Urinary bladder (tissue), 4 donors: ENCODE measurements around the gene SRSF1. TPM values are rescaled to one million over a fixed set of nuclear protein-coding genes. Genes with fewer than 3 reads are reported as not detected.

Experiments
- DNase-seq: peaks from one replicate; pipeline ENCODE4 v3.0.0-alpha.2; 2015; ENCODE audit errors: extremely low spot score
- H3K27ac ChIP-seq: one replicate; pipeline ENCODE4 v1.5.1; 2013; ENCODE audit warnings: low read depth, mild to moderate bottlenecking, moderate library complexity
- H3K36me3 ChIP-seq: one replicate; pipeline ENCODE4 v1.6.1; 2013; ENCODE audit warnings: mild to moderate bottlenecking, moderate library complexity; ENCODE audit not compliant: insufficient read depth
- H3K4me1 ChIP-seq: one replicate; pipeline ENCODE4 v1.6.1; 2013; ENCODE audit warnings: mild to moderate bottlenecking, moderate library complexity; ENCODE audit not compliant: insufficient read depth
- H3K4me3 ChIP-seq: one replicate; pipeline ENCODE4 v1.5.1; 2013; ENCODE audit warnings: low read depth, low read length
- WGBS: extraction: QIAGEN DNeasy Blood & Tissue Kit; methylation state at CpG from one replicate; pipeline ENCODE4 v1.1.7; 2013; 5-methylcytosine and 5-hydroxymethylcytosine counted together
- polyA plus RNA-seq: library from polyadenylated mRNA; stranded (reverse); fragments of 200-250 nt; gene quantifications from one replicate; pipeline ENCODE4 v1.2.3, GENCODE V29; 2013
- total RNA-seq: library from RNA; depleted of rRNA; stranded (reverse); fragments of >200 nt; gene quantifications from one replicate; pipeline ENCODE4 v1.2.3, GENCODE V29; 2014
- donor health status: healthy with polysubstance abuse.
- donor health status: healthy.

The SRSF1 gene
- total and polyA plus RNA-seq, 2 donors, result 122 to 317 TPM

- no peaks in the 10 kb centered on the region for H3K4me1 ChIP-seq
- peaks cover 6% of the 10 kb centered on the region for H3K36me3 ChIP-seq
- no peak for DNase-seq
- peak overlapping the region; percentile 65 for H3K4me3 ChIP-seq
- peak overlapping the region; percentile 97 for H3K27ac ChIP-seq
- 3% methylated on average over 36 of the region's 36 CpGs for WGBS
Observed at GRCh38 chr17:58005728-58006559, 1.1 kb downstream of the SRSF1 start.

DNA sequence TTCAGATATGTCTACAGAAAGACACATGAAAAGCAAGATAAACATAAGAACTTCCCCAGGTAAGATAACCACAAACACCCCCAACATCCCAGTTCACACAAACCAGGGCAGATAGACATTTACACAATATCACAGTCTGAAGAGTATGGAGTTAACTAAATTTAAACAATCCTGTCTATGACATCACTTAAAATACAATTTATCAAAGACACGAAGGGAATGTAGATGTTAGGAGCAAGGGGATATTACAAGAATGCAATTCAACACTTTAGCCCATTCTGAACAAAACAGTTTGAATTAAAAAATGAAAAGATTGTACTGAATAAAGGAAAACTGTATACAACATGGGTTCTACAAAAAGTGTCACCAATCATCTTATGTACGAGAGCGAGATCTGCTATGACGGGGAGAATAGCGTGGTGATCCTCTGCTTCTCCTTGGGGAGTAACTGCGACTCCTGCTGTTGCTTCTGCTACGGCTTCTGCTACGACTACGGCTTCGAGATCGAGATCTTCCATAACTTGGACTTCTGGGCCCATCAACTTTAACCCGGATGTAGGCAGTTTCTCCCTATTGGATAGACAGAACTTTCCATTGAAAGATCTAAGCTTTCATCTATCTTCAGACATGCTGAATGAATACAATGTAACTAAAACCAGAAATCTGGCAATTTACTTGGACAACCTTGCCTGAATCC is 1.9 kb downstream of the SRSF1 start:
- WGBS, result 37% methylated on average over 12 of the region's 12 CpGs
- H3K36me3 ChIP-seq, result peaks cover 6% of the 10 kb centered on the region
- no peak overlapping the region for H3K4me3 ChIP-seq
- H3K4me1 ChIP-seq, result no peaks in the 10 kb centered on the region
- no peak for DNase-seq
- no peak overlapping the region for H3K27ac ChIP-seq

DNA sequence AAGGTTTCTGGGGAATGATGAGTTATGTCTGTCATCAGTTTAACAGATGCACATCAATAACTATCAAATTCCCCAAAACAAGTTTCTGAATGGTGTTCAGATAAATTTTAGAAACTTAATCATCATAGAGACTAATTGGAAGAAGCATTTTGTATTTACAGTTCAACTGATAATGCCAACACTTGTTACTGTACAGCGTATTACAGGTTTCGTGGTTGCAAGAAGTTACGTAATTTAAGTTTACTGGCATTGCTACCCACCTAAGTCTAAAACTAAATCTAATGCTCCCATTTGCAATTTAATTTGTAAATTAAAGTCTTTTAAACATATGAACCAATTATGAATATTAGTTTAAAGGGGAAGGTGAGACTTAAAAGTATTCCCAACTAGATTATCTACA is 3.0 kb downstream of the SRSF1 start:
- no peak for DNase-seq
- Histone ChIP-seq H3K4me3 (no peak overlapping the region), H3K36me3 (peaks cover 6% of the 10 kb centered on the region), H3K27ac (no peak overlapping the region), H3K4me1 (no peaks in the 10 kb centered on the region)
- 85% methylated on average over 3 of the region's 3 CpGs for WGBS

- Histone ChIP-seq H3K4me1 (no peaks in the 10 kb centered on the region), H3K27ac (no peak overlapping the region), H3K36me3 (peaks cover 6% of the 10 kb centered on the region), H3K4me3 (no peak overlapping the region)
- no peak for DNase-seq
- WGBS, result 87% methylated on average over 2 of the region's 2 CpGs
Observed at GRCh38 chr17:58002973-58003372, 4.1 kb downstream of the SRSF1 start.

- Histone ChIP-seq H3K4me3 (no peak overlapping the region), H3K27ac (no peak overlapping the region), H3K4me1 (no peaks in the 10 kb centered on the region), H3K36me3 (peaks cover 6% of the 10 kb centered on the region)
- DNase-seq, result no peak
- 69% methylated on average over 4 of the region's 4 CpGs for WGBS
Observed at GRCh38 chr17:58002154-58002948, 4.7 kb downstream of the SRSF1 start.

DNA sequence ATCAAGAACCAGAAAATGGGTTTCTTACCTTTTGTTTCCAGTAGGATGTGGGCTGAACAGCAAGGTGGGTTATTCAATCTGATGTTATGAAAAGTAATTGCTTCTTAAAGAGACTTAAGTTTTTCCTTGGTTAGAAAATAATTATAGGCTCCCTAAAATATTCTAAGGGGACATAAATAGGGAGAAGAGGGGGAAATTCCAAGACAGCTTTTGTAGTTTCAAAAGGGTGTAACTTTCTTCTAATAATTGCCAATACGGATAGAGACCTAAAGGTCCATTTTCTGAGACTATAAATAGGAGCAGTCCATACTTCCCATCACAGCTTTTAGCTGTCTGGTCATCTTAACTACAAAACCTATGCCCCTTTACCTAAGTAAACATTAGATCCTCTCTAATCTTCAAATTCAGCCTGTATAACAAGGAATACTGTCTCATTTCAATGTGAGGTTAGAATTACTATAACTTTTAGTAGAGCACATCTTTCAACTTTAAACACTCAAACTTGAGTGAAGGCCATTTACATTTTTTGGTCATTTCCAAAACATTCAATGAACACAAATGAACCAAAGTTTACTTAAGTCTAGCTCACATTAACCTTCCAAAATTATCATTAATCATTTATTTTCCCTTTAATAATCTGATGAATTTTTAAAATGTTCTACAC is 5.5 kb downstream of the SRSF1 start:
- peaks cover 6% of the 10 kb centered on the region for H3K36me3 ChIP-seq
- WGBS, result 28% methylated on average over 1 of the region's 1 CpG
- no peak for DNase-seq
- H3K4me3 ChIP-seq, result no peak overlapping the region
- no peak overlapping the region for H3K27ac ChIP-seq
- no peaks in the 10 kb centered on the region for H3K4me1 ChIP-seq

DNA sequence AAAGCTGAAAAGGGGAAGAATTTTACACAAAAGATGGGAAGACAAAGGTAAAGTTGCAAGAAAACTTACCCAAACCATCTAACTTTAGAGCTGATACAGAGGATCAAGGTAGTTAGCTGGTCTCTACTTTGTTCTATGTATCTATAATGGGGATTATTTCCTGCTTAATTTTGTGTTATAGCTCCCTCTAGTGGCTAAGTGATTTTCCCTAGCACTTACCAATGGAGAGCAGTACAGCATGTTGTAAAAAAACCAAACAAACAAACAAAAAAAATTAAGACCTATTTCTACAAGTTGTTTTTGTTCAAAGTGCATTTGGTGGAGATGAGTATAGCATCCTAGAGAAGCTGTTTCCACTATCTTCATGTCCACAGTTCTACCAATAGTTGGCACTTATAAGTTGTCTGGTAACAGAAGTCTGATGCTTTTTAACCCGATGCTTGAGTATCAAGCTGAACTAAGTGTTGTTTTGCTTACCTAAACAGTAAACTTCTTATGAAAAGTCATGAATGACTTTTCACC is 7.5 kb downstream of the SRSF1 start:
- peak; percentile 76 for DNase-seq
- Histone ChIP-seq H3K4me1 (no peaks in the 10 kb centered on the region), H3K27ac (no peak overlapping the region), H3K4me3 (no peak overlapping the region), H3K36me3 (peaks cover 6% of the 10 kb centered on the region)
- WGBS, result 47% methylated on average over 1 of the region's 1 CpG

DNA sequence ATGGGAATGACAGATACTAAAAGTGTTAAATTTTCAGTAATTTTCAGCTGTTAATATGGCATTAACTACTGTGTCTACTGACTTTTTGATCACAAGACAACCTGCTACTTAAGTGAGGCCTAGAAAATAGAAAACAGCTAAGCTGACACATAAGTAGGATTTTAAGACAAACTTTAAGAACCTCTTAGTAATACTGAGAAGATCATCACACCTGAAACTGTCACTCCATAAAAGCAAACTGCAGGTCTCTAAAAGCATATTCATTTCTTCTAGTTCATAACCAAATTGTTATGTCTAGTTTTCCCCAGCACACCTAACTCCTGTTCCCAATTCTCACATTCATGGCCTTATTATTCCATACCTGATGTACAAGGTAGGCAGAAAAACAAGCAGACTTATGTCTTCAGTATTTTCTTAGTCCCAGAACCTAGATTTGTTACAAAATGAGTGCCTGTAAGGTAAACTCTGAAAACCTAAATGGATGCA is 8.0 kb downstream of the SRSF1 start:
- Histone ChIP-seq H3K4me3 (no peak overlapping the region), H3K27ac (no peak overlapping the region), H3K4me1 (peaks cover 2% of the 10 kb centered on the region), H3K36me3 (peaks cover 5% of the 10 kb centered on the region)
- no peak for DNase-seq

DNA sequence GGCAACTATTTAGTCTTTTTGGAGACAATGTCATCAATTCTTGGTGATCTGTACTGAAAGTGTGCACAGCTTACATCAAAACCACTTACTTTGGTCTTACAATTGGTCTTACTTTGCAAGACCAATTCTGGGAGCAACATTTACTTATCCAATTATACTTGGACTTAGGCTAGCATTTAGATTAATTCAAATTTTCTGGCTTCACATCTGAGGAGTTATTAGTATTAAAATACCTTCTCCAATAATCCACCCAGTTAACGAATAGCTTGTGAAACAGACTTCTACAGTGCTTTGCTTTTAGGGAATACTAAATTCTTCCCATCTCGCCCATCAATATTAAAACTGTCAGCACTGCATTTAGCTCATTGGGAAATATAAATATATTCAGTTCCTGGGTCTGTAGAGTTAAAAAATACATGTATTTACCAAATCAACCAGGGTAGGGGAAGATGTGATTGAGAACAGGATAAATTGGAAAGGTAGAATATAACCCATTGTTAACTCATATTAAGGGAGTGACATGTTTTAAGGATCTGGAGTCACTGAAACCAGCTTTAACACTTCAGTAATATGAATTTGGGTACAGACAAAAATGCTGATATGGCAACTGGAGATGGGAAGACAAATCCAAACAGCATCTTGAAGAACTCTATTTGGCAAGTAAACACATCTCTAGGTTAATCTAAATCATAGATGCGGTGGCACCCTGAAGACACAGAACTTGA is 9.8 kb downstream of the SRSF1 start:
- H3K27ac ChIP-seq, result no peak overlapping the region
- 86% methylated on average over 3 of the region's 3 CpGs for WGBS
- H3K4me3 ChIP-seq, result no peak overlapping the region
- DNase-seq, result no peak
- peaks cover 2% of the 10 kb centered on the region for H3K4me1 ChIP-seq
- H3K36me3 ChIP-seq, result no peaks in the 10 kb centered on the region

DNA sequence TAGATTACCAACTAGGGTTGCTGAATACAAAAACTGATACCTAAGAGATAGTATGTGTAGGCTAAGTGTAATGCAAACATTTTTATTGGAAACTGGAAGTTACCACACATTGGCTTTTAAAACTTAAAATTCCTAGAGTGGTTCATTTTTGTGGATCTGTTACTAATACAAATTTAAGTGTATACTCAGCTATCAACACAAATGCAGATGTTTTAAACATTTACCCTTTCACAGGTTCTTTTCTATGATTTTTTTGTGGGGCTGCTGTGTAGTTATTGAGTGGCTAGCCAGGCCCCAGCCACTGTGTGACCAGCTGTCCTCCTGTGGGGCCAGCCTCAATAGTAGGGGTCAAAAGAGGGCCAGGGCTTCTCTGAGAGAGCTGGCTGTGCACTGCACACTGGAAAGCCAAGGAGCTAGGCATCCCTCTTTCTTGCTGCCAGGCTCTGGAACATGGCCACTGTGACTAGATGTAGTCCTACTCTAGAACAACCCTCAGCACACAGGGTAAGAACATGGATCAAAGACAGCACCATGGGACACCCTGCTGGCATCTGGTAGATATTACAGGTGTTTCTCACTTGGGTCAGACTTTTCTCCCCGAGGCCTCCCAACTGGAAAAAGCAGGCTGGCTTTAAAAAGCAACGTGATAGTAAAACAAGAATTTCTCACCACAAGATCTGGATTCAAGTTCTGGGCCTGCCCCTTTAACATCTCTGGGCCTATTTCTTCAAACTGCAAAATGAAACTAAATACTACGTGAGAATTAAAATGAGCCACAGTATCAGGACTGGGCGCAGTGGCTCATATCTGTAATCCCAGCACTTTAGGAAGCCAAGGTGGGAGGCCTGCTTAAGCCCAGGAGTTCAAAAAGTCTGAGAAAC is 11.7 kb downstream of the SRSF1 start:
- WGBS, result 29% methylated on average over 4 of the region's 4 CpGs
- no peak overlapping the region for H3K27ac ChIP-seq

GRCh38 chr17:57994436-57994835 is 12.6 kb downstream of the SRSF1 start:
- no peak for DNase-seq
- Histone ChIP-seq H3K4me3 (no peak overlapping the region), H3K4me1 (peaks cover 2% of the 10 kb centered on the region), H3K27ac (no peak overlapping the region), H3K36me3 (no peaks in the 10 kb centered on the region)
- WGBS, result 28% methylated on average over 2 of the region's 2 CpGs

More for the DNA sequence above, 11.7 kb downstream of the SRSF1 start:
- Histone ChIP-seq H3K4me1 (peaks cover 2% of the 10 kb centered on the region), H3K36me3 (no peaks in the 10 kb centered on the region), H3K4me3 (no peak overlapping the region)
- DNase-seq, result no peak
